ENCODE data around the gene DCTD.

DCTD gene

DNA sequence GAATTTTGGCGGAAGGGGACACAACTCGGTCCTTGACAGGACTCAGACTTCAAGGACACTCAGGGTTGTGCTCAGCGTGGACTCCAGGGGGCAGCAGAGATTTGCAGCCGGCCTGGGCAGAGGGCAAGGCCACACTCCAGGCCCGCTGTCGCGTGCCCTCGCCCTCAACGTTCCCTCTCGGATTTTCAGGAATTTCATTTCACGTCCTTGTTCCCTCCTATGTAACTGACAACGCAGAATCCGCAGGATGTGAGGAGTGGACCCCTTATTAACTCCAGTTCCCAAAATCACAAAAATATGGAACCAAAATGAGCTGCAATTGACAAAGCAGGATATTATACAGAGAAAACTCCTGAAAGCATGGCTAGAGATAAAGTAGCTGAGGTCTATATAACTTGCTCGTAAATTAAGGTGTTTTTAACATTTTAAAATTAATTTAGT is 21.0 kb upstream of the DCTD start (continued):
- TF ChIP-seq, protein P1, sequence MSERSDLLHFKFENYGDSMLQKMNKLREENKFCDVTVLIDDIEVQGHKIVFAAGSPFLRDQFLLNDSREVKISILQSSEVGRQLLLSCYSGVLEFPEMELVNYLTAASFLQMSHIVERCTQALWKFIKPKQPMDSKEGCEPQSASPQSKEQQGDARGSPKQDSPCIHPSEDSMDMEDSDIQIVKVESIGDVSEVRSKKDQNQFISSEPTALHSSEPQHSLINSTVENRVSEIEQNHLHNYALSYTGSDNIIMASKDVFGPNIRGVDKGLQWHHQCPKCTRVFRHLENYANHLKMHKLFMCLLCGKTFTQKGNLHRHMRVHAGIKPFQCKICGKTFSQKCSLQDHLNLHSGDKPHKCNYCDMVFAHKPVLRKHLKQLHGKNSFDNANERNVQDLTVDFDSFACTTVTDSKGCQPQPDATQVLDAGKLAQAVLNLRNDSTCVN (tag by site-specific recombination; optimal IDR thresholded peaks at IDR 0.05) = peak; percentile 13
- no peak for TF ChIP-seq ZNF658 (tag by site-specific recombination; IDR thresholded peaks at IDR 0.05)
- TF ChIP-seq, protein P2, sequence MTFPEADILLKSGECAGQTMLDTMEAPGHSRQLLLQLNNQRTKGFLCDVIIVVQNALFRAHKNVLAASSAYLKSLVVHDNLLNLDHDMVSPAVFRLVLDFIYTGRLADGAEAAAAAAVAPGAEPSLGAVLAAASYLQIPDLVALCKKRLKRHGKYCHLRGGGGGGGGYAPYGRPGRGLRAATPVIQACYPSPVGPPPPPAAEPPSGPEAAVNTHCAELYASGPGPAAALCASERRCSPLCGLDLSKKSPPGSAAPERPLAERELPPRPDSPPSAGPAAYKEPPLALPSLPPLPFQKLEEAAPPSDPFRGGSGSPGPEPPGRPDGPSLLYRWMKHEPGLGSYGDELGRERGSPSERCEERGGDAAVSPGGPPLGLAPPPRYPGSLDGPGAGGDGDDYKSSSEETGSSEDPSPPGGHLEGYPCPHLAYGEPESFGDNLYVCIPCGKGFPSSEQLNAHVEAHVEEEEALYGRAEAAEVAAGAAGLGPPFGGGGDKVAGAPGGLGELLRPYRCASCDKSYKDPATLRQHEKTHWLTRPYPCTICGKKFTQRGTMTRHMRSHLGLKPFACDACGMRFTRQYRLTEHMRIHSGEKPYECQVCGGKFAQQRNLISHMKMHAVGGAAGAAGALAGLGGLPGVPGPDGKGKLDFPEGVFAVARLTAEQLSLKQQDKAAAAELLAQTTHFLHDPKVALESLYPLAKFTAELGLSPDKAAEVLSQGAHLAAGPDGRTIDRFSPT (tag by site-specific recombination; IDR thresholded peaks at IDR 0.05) = peak; percentile 61; the same call in 1 of the 2 replicates

DNA sequence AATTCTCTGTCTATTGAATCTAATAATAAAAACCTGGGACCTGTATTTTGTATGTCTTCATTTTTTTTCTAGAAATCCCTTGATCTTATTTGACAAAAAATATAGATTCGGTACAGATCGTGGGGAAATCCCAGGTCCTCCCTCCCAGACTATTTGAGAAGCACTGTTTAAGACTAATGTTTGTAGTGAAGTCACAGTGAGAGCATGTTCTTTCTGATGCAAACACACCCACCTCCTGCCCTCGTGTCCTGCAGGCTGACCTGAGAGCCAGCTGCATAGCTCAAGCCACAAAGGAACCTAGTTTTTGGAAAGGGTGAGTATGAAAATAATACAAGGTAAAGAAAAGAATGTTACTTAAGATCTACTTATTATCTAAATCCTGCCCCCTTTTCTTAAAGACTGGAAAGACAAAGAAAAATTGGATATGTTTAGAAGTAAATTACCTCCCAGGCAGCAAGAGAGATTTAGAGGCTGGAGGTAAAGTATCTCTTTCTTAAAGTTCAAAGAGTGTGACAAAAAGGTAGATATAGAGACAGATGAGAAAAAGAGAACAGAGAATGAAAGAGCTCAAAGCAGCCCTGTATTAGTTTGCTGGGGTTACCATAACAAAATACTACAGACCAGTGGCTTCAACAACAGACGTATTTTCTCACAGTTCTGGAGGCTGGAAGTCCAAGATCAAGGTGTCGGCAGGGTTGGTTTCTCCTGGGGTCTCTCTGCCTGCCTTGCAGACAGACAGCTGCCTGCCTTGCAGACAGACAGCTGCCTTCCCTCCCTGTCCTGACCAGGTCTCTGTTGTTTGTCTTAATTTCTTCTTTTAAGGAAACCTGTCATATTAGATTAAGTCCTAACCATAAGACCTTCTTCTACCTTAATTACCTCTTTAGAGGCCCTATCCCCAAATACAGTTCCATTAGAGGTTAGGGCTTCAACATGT is 20.4 kb upstream of the DCTD start:
- POLR2A ChIA-PET = no interaction called here
- Histone ChIP-seq H3K4me1 (ENCODE audit: control insufficient read depth, insufficient read depth, low read length) (no peaks in the 10 kb centered on the region), H3K27ac (ENCODE audit: extremely low read depth, low read depth, low read length) (no peak overlapping the region), H3K4me3 (ENCODE audit: low read depth, low read length) (no peak overlapping the region), H3K36me3 (ENCODE audit: control insufficient read depth in 2 of 2, insufficient read depth in 1 of 2, low read length in 2 of 2) (no peaks in the 10 kb centered on the region), H3K9me3 (ENCODE audit: control insufficient read depth, insufficient read depth, low read depth, low read length) (no peaks in the 10 kb centered on the region)
- CTCF ChIA-PET = interaction anchor here (0.6 to 4.3 kb wide), 21 partner anchors 8 to 1051 kb away, joined by 3 to 34 read pairs (median 4); no protein-coding TSS in a partner anchor
- TF ChIP-seq ZNF548 (tag by site-specific recombination; IDR thresholded peaks at IDR 0.05) (peak; percentile 62), ZNF624 (tag by site-specific recombination; IDR thresholded peaks at IDR 0.05) (no peak), ZNF24 (tag by site-specific recombination; IDR thresholded peaks at IDR 0.05) (no peak), SETDB1 (IDR thresholded peaks at IDR 0.05; ENCODE audit: insufficient read length, low read length) (no peak), ZNF529 (tag by site-specific recombination; IDR thresholded peaks at IDR 0.05; ENCODE audit: insufficient replicate concordance) (no peak), ZNF701 (tag by site-specific recombination; IDR thresholded peaks at IDR 0.05) (no peak)

DNA sequence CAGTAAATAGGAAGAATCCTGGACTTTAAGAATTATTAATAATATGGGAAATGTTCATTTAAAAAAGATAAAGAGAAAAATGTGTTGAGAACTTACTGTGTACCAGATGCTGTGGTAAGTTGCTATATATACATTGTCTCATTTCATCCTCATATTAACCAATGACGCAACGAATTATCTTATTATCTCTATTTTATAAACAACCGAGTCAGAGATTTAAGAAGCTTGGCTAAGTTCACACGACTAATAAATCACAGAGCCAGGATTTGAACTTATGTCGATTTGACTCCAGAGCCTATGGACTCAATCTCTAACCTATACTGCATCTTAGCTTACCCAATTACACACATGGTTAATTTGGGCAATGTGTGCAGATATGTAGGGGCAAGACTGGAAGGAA is 15.5 kb upstream of the DCTD start:
- H3K4me3 ChIP-seq (ENCODE audit: low read depth, low read length) = no peak overlapping the region
- no peaks in the 10 kb centered on the region for H3K36me3 ChIP-seq (ENCODE audit: control insufficient read depth in 2 of 2, insufficient read depth in 1 of 2, low read length in 2 of 2)
- no peaks in the 10 kb centered on the region for H3K4me1 ChIP-seq (ENCODE audit: control insufficient read depth, insufficient read depth, low read length)
- POLR2A ChIA-PET = no interaction called here
- no peaks in the 10 kb centered on the region for H3K9me3 ChIP-seq (ENCODE audit: control insufficient read depth, insufficient read depth, low read depth, low read length)
- H3K27ac ChIP-seq (ENCODE audit: extremely low read depth, low read depth, low read length) = no peak overlapping the region
- TF ChIP-seq SCRT2 (tag by site-specific recombination; IDR thresholded peaks at IDR 0.05) = no peak
- TF ChIP-seq ZNF555 (tag by site-specific recombination; conservative IDR thresholded peaks at IDR 0.05) = no peak
- TF ChIP-seq, protein P3, sequence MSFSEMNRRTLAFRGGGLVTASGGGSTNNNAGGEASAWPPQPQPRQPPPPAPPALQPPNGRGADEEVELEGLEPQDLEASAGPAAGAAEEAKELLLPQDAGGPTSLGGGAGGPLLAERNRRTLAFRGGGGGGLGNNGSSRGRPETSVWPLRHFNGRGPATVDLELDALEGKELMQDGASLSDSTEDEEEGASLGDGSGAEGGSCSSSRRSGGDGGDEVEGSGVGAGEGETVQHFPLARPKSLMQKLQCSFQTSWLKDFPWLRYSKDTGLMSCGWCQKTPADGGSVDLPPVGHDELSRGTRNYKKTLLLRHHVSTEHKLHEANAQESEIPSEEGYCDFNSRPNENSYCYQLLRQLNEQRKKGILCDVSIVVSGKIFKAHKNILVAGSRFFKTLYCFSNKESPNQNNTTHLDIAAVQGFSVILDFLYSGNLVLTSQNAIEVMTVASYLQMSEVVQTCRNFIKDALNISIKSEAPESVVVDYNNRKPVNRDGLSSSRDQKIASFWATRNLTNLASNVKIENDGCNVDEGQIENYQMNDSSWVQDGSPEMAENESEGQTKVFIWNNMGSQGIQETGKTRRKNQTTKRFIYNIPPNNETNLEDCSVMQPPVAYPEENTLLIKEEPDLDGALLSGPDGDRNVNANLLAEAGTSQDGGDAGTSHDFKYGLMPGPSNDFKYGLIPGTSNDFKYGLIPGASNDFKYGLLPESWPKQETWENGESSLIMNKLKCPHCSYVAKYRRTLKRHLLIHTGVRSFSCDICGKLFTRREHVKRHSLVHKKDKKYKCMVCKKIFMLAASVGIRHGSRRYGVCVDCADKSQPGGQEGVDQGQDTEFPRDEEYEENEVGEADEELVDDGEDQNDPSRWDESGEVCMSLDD (tag by site-specific recombination; IDR thresholded peaks at IDR 0.05) = no peak
- no peak for TF ChIP-seq EGR2 (tag by site-specific recombination; IDR thresholded peaks at IDR 0.05; ENCODE audit: low read depth)
- TF ChIP-seq ZNF157 (tag by site-specific recombination; IDR thresholded peaks at IDR 0.05) = no peak
- TF ChIP-seq ZNF623 (tag by site-specific recombination; IDR thresholded peaks at IDR 0.05) = no peak
- TF ChIP-seq ZBTB7A (tag by site-specific recombination; IDR thresholded peaks at IDR 0.05; ENCODE audit: low read depth) = no peak
- no peak for TF ChIP-seq ZXDB (tag by site-specific recombination; IDR thresholded peaks at IDR 0.05)
- TF ChIP-seq ZFP3 (tag by site-specific recombination; IDR thresholded peaks at IDR 0.05; ENCODE audit: low read depth) = no peak
- TF ChIP-seq, protein P4, sequence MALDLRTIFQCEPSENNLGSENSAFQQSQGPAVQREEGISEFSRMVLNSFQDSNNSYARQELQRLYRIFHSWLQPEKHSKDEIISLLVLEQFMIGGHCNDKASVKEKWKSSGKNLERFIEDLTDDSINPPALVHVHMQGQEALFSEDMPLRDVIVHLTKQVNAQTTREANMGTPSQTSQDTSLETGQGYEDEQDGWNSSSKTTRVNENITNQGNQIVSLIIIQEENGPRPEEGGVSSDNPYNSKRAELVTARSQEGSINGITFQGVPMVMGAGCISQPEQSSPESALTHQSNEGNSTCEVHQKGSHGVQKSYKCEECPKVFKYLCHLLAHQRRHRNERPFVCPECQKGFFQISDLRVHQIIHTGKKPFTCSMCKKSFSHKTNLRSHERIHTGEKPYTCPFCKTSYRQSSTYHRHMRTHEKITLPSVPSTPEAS (tag by site-specific recombination; IDR thresholded peaks at IDR 0.05) = no peak
- no peak for TF ChIP-seq ZSCAN23 (tag by site-specific recombination; IDR thresholded peaks at IDR 0.05)
- no peak for TF ChIP-seq YY2 (tag by site-specific recombination; IDR thresholded peaks at IDR 0.05)
- no peak for TF ChIP-seq ZNF202 (tag by site-specific recombination; IDR thresholded peaks at IDR 0.05; ENCODE audit: borderline replicate concordance)
- TF ChIP-seq KLF7 (tag by site-specific recombination; IDR thresholded peaks at IDR 0.05; ENCODE audit: borderline replicate concordance) = no peak
- CTCF ChIA-PET = interaction anchor here (2.0 kb wide), 1 partner anchor 329 kb away, joined by 6 read pairs; no protein-coding TSS in a partner anchor
